Measurements from ENCODE around the gene SSBP3. TPM values are rescaled to one million over a fixed set of nuclear protein-coding genes. Genes with fewer than 3 reads are reported as not detected.

SSBP3 gene
- total RNA-seq, 4 donors from 2014 or later = 28.7 to 162 (median 37.0) TPM

DNA sequence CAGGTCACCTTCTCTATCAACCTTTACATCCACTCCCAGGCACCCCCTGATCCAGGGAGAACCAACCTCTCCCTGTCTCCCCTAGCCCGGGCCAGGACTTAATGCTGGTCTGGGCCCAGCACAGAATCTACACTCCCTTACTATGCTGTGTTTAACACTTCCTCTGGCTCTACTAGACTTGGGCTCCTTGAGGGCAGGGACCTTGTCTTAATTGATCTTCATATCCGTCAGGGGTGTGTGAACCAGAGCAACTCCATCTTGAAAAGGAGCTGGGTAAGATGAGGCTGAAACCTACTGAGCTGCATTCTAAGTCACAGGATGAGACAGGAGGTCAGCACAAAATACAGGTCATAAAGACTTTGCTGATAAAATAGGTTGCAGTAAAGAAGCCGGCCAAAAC lies 98.9 kb downstream of the SSBP3 start:
- H3K4me3 ChIP-seq = no peak overlapping the region
- TF ChIP-seq, protein P1, sequence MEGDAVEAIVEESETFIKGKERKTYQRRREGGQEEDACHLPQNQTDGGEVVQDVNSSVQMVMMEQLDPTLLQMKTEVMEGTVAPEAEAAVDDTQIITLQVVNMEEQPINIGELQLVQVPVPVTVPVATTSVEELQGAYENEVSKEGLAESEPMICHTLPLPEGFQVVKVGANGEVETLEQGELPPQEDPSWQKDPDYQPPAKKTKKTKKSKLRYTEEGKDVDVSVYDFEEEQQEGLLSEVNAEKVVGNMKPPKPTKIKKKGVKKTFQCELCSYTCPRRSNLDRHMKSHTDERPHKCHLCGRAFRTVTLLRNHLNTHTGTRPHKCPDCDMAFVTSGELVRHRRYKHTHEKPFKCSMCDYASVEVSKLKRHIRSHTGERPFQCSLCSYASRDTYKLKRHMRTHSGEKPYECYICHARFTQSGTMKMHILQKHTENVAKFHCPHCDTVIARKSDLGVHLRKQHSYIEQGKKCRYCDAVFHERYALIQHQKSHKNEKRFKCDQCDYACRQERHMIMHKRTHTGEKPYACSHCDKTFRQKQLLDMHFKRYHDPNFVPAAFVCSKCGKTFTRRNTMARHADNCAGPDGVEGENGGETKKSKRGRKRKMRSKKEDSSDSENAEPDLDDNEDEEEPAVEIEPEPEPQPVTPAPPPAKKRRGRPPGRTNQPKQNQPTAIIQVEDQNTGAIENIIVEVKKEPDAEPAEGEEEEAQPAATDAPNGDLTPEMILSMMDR (IDR thresholded peaks at IDR 0.05) = no peak
- TF ChIP-seq POLR2AphosphoS5 (IDR thresholded peaks at IDR 0.05) = no peak
- no peak overlapping the region for H3K27ac ChIP-seq
- intact Hi-C loops (cut with DNase I; ENCODE audit: low total_unique reads) = no loop called here
- H3K36me3 ChIP-seq = no peaks in the 10 kb centered on the region
- 100% methylated on average over 3 of the region's 3 CpGs; no CpG with 5 or more reads in 1 of the 2 donors for WGBS, 2 donors (ENCODE audit: low coverage in 1 of 2)
- no peaks in the 10 kb centered on the region for H3K9me3 ChIP-seq
- in situ Hi-C loops (cut with MboI; ENCODE audit: low pct_ligation_motif_present in 1 of 4, low pct_unique_long_range_greater_than_20kb in 1 of 4, low sequenced_read_pairs in 3 of 4) = no loop called here
- H3K4me1 ChIP-seq = peaks cover 8 to 28% (median 13%) of the 10 kb centered on the region in 4 donors
- DNase-seq = no peak
- H3K27me3 ChIP-seq = no peaks in the 10 kb centered on the region

DNA sequence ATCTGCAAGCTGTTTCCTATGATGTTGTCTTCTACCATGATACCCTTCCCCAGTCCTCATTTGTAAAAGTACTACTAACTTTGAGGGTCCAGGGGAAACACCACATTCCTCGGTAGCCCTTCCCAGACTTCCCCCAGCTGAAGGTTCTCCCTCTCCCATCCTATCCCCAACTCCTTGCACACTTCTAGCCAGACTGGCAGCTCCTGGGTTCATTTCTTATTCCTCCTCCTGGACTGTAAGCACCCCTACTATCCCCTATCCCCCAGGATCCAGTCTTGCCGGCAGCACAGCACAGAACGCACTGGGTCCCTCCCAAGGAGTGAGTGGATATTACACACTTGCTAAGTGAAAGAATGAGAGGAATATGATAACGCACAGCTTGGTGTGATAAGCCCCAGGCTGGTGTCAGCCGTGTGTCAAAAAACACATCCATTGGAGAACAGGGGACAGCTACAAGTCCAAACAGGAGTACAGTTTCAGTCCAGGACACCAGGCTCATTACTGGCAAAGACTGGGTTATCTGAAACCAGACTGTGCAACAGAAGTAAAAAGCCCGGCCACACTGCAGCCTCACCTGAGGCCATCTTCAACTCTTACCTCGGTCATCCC lies 100.2 kb downstream of the SSBP3 start:
- H3K4me3 ChIP-seq = no peak overlapping the region
- whole genome bisulfite sequencing, 2 donors (ENCODE audit: low coverage in 1 of 2) = 93 to 100% methylated on average over 1 to 7 of the region's 7 CpGs
- intact Hi-C loops (cut with DNase I; ENCODE audit: low total_unique reads) (no loop called here), in situ Hi-C loops (cut with MboI; ENCODE audit: low pct_ligation_motif_present in 1 of 4, low pct_unique_long_range_greater_than_20kb in 1 of 4, low sequenced_read_pairs in 3 of 4) (no loop called here)
- no peaks in the 10 kb centered on the region for H3K36me3 ChIP-seq
- no peak overlapping the region for H3K27ac ChIP-seq
- no peaks in the 10 kb centered on the region for H3K9me3 ChIP-seq
- TF ChIP-seq, protein P1 (IDR thresholded peaks at IDR 0.05) = no peak
- TF ChIP-seq EP300 (IDR thresholded peaks at IDR 0.05; ENCODE audit: low read depth) = no peak
- no peak for TF ChIP-seq POLR2AphosphoS5 (IDR thresholded peaks at IDR 0.05)
- no peak for TF ChIP-seq POLR2A (IDR thresholded peaks at IDR 0.05)
- DNase-seq = no peak
- H3K27me3 ChIP-seq = no peaks in the 10 kb centered on the region
- peaks cover 4 to 17% (median 13%) of the 10 kb centered on the region in 4 donors for H3K4me1 ChIP-seq

DNA sequence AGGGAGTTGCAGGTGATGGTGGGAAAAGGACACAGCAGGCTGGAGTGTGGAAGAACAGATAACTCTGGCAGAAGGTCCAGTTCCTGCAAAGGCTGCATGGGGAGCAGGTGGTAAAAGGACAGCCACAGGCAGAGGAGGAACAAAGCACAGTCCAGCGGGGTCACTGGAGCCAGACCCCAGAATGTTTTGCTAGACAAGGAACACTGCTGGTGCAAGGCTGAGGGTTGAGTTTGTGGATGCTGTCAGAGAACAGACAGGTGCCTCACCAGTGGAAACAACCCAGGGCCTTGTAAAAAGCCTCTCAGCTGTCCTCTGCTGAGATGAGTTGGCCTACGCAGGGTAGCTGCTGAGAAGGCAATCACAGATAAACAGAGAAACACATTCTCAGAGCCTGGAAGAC lies 101.7 kb downstream of the SSBP3 start:
- Histone ChIP-seq H3K4me3 (no peak overlapping the region), H3K4me1 (peaks cover 10 to 18% (median 15%) of the 10 kb centered on the region in 4 donors), H3K27me3 (no peaks in the 10 kb centered on the region), H3K9me3 (no peaks in the 10 kb centered on the region), H3K27ac (no peak overlapping the region), H3K36me3 (no peaks in the 10 kb centered on the region)
- DNase-seq = no peak
- TF ChIP-seq EP300 (IDR thresholded peaks at IDR 0.05; ENCODE audit: low read depth) = no peak
- TF ChIP-seq POLR2A (IDR thresholded peaks at IDR 0.05) = no peak
- TF ChIP-seq, protein P1 (IDR thresholded peaks at IDR 0.05) = no peak
- TF ChIP-seq POLR2AphosphoS5 (IDR thresholded peaks at IDR 0.05) = no peak
- in situ Hi-C loops (cut with MboI; ENCODE audit: low pct_ligation_motif_present in 1 of 4, low pct_unique_long_range_greater_than_20kb in 1 of 4, low sequenced_read_pairs in 3 of 4) (no loop called here), intact Hi-C loops (cut with DNase I; ENCODE audit: low total_unique reads) (no loop called here)
- 75 to 83% methylated on average over 1 to 2 of the region's 2 CpGs for WGBS, 2 donors (ENCODE audit: low coverage in 1 of 2)

DNA sequence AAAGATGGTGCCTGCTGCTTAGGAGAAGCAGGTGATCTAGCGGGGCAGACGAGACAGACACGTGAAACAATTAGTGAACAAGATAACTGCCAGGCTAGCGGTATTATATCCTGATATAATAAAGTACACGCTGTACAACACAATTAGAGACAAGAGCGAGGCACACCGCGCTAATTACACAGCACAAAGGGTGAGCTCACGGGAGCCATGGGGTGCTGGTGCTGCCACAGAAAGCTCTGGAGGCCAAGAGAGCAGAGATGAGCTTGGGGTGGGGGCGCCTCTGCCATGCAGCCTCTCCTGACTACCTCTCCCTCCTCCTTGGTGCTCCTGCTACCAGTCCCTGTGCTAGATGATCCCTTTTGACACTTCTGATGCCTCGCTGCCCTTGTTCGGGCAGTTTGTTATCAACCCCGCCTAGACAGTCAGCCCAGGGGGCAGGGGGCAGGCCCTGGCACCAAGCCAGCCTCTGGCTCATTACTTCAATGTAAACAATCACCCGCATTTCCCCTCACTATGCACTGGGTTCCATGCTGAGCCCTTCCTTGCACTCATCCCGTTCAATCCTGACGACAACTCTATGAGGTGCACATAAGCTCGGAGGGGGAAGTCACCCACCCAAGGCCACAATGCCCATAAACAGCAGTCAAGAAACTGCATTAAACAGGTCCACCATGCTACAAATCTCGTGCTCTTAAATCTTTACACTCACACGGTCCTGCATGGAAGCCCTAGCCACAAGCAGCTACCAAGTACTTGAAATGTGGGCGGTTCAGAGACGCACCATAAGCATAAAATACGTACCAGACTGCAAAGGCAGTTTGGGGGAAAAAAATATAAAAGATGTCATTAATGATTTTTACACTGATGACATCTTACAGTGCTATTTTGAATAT lies 103.0 kb downstream of the SSBP3 start:
- no peaks in the 10 kb centered on the region for H3K27me3 ChIP-seq
- H3K27ac ChIP-seq = no peak overlapping the region
- H3K36me3 ChIP-seq = no peaks in the 10 kb centered on the region
- H3K4me1 ChIP-seq = peaks cover 20 to 30% (median 27%) of the 10 kb centered on the region in 4 donors
- no peak for TF ChIP-seq POLR2AphosphoS5 (IDR thresholded peaks at IDR 0.05)
- TF ChIP-seq, protein P1 (IDR thresholded peaks at IDR 0.05) = no peak
- H3K9me3 ChIP-seq = no peaks in the 10 kb centered on the region
- WGBS, 2 donors (ENCODE audit: low coverage in 1 of 2) = 63 to 74% methylated on average over 14 to 22 of the region's 22 CpGs
- H3K4me3 ChIP-seq = no peak overlapping the region
- in situ Hi-C loops (cut with MboI; ENCODE audit: low pct_ligation_motif_present in 1 of 4, low pct_unique_long_range_greater_than_20kb in 1 of 4, low sequenced_read_pairs in 3 of 4) (no loop called here), intact Hi-C loops (cut with DNase I; ENCODE audit: low total_unique reads) (no loop called here)
- DNase-seq = no peak
